H1 (cell line): Measurements from ENCODE around the gene PHF10. TPM values are rescaled to one million over a fixed set of nuclear protein-coding genes. Genes with fewer than 3 reads are reported as not detected.
A peak's percentile ranks its signal among the peaks of the same experiment; 100 is the strongest.

Source experiments
- CTCF ChIA-PET: fragments of 300-600 bp; sonication (Branson Sonifier 250); formaldehyde crosslinking; loops from one replicate; lab custom pipeline; 2021; ENCODE audit not compliant: partially characterized antibody; lab: Charles Lee
- POLR2A ChIA-PET: fragments of 300-600 bp; sonication (Branson Sonifier 250); formaldehyde crosslinking; loops from one replicate; lab custom pipeline; 2021; ENCODE audit warnings: inconsistent platforms; ENCODE audit not compliant: partially characterized antibody; lab: Charles Lee
- DNase-seq, 2 experiments: peaks; one replicate each; pipeline versions ENCODE4 v3.0.0 to v3.0.0-alpha.2; 2010 to 2022; ENCODE audit warnings: low spot score in 2 of 2, low read depth in 1 of 2, mixed read lengths in 1 of 2
- FAIRE-seq: peaks from 2 replicates; lab custom pipeline; 2011; peaks lifted over from hg19 to GRCh38; lab: Jason Lieb, UNC
- H2AFZ ChIP-seq: 2 replicates; pipeline ENCODE4 v1.8.1; 2012; ENCODE audit warnings: low read length, inconsistent platforms
- H2AK5ac ChIP-seq: 2 replicates; pipeline ENCODE4 v1.6.1; 2013; ENCODE audit warnings: low read depth, low read length
- H2BK120ac ChIP-seq: replicated peaks from 2 replicates; pipeline ENCODE3; 2013; ENCODE audit warnings: low read depth, low read length, inconsistent platforms
- H2BK12ac ChIP-seq: 2 replicates; pipeline ENCODE4 v1.6.1; 2013; ENCODE audit warnings: low read depth, low read length
- H2BK15ac ChIP-seq: 2 replicates; pipeline ENCODE4 v1.6.1; 2013; ENCODE audit warnings: low read length
- H2BK20ac ChIP-seq: 2 replicates; pipeline ENCODE4 v1.6.1; 2013; ENCODE audit warnings: low read length
- H2BK5ac ChIP-seq: 2 replicates; pipeline ENCODE4 v1.6.1; 2013; ENCODE audit warnings: low read depth, low read length
- H3K14ac ChIP-seq: 2 replicates; pipeline ENCODE4 v1.6.1; 2013; ENCODE audit warnings: inconsistent platforms; ENCODE audit not compliant: insufficient read length
- H3K18ac ChIP-seq: 2 replicates; pipeline ENCODE4 v1.6.1; 2013; ENCODE audit warnings: low read length; ENCODE audit errors: extremely low read depth
- H3K23ac ChIP-seq: 2 replicates; pipeline ENCODE4 v1.6.1; 2013; ENCODE audit warnings: inconsistent platforms; ENCODE audit not compliant: insufficient read length
- H3K23me2 ChIP-seq: 2 replicates; pipeline ENCODE4 v1.6.1; 2013; ENCODE audit warnings: low read depth, low read length
- H3K27ac ChIP-seq: 2 replicates; pipeline ENCODE4 v1.6.1; 2011; ENCODE audit warnings: low read depth, low read length, inconsistent platforms
- H3K27me3 ChIP-seq, 4 experiments: replicated peaks in 1 of 4; 1 replicate in 1 of 4; 2 replicates in 3 of 4; pipeline versions ENCODE4 v1.6.1 to v1.8.1; 2011 to 2013; ENCODE audit warnings: low read length in 3 of 4, mild to moderate bottlenecking in 3 of 4, inconsistent platforms in 2 of 4, mixed read lengths in 2 of 4, moderate library complexity in 1 of 4; ENCODE audit not compliant: control insufficient read depth in 3 of 4, insufficient read depth in 3 of 4; ENCODE audit errors: extremely low read depth in 1 of 4
- H3K36me3 ChIP-seq, 4 experiments: 2 replicates each; pipeline versions ENCODE4 v1.6.1 to v1.8.1; 2011 to 2013; ENCODE audit warnings: mild to moderate bottlenecking in 4 of 4, low read length in 3 of 4, moderate library complexity in 2 of 4, control low read depth in 1 of 4, inconsistent platforms in 1 of 4; ENCODE audit not compliant: insufficient read depth in 4 of 4, control insufficient read depth in 2 of 4
- H3K4ac ChIP-seq: replicated peaks from 2 replicates; pipeline ENCODE3; 2013; ENCODE audit warnings: low read length, low read depth, mixed read lengths, inconsistent platforms; ENCODE audit not compliant: insufficient read length
- H3K4me1 ChIP-seq, 4 experiments: replicated peaks in 1 of 4; 1 replicate in 1 of 4; 2 replicates in 3 of 4; pipeline versions ENCODE4 v1.6.1 to v1.8.1; 2011 to 2013; ENCODE audit warnings: low read length in 3 of 4, inconsistent platforms in 2 of 4, mixed read lengths in 1 of 4; ENCODE audit not compliant: insufficient read depth in 4 of 4, control insufficient read depth in 3 of 4
- H3K4me2 ChIP-seq, 2 experiments: 2 replicates each; pipeline versions ENCODE4 v1.6.1 to v1.8.1; 2011 to 2013; ENCODE audit warnings: low read depth in 2 of 2, low read length in 2 of 2, control low read depth in 1 of 2, inconsistent platforms in 1 of 2, mild to moderate bottlenecking in 1 of 2; ENCODE audit not compliant: insufficient read depth in 1 of 2
- H3K4me3 ChIP-seq, 4 experiments: fragments of 200-600, 300-600 bp in 1 of 4; sonication (generic), shearing (Covaris generic), sonication (Bioruptor Twin) in 1 of 4; 2 replicates each; pipeline versions ENCODE4 v1.5.1 to v1.8.1; 2011 to 2016; ENCODE audit warnings: low read length in 4 of 4, low read depth in 3 of 4, control low read depth in 2 of 4, inconsistent platforms in 2 of 4, mild to moderate bottlenecking in 2 of 4, mixed read lengths in 1 of 4, moderate library complexity in 1 of 4; ENCODE audit not compliant: insufficient read depth in 2 of 4; ENCODE audit errors: extremely low read depth in 1 of 4
- H3K56ac ChIP-seq: replicated peaks from 2 replicates; pipeline ENCODE3; 2013; ENCODE audit warnings: low read depth, mild to moderate bottlenecking, mixed read lengths, low read length, inconsistent platforms; ENCODE audit not compliant: insufficient read length
- H3K79me1 ChIP-seq: 2 replicates; pipeline ENCODE4 v1.6.1; 2013; ENCODE audit warnings: low read depth, low read length, control low read depth
- H3K79me2 ChIP-seq, 2 experiments: 2 replicates each; pipeline versions ENCODE4 v1.6.1 to v1.8.1; 2012 to 2013; ENCODE audit warnings: low read length in 2 of 2, mild to moderate bottlenecking in 2 of 2, inconsistent platforms in 1 of 2; ENCODE audit not compliant: insufficient read depth in 2 of 2, control insufficient read depth in 1 of 2
- H3K9ac ChIP-seq, 4 experiments: replicated peaks in 1 of 4; 1 replicate in 1 of 4; 2 replicates in 3 of 4; pipeline versions ENCODE4 v1.6.1 to v1.8.1; 2011 to 2013; ENCODE audit warnings: low read depth in 3 of 4, low read length in 3 of 4, control low read depth in 2 of 4, mild to moderate bottlenecking in 2 of 4, moderate library complexity in 2 of 4, inconsistent platforms in 1 of 4; ENCODE audit errors: extremely low read depth in 1 of 4
- H3K9me3 ChIP-seq, 2 experiments: 2 replicates each; pipeline versions ENCODE4 v1.6.1 to v1.8.1; 2012 to 2013; ENCODE audit warnings: mild to moderate bottlenecking in 2 of 2, moderate library complexity in 2 of 2, control low read depth in 1 of 2, inconsistent platforms in 1 of 2, low read depth in 1 of 2, low read length in 1 of 2, mixed read lengths in 1 of 2; ENCODE audit not compliant: insufficient read depth in 2 of 2
- H4K20me1 ChIP-seq, 2 experiments: replicated peaks in 1 of 2; 2 replicates each; pipeline versions ENCODE3 to v1.8.1; 2011 to 2013; ENCODE audit warnings: inconsistent platforms in 2 of 2, low read length in 2 of 2, mild to moderate bottlenecking in 1 of 2; ENCODE audit not compliant: insufficient read depth in 2 of 2, control insufficient read depth in 1 of 2
- H4K5ac ChIP-seq: 2 replicates; pipeline ENCODE4 v1.6.1; 2013; ENCODE audit warnings: low read length, low read depth, mixed read lengths, inconsistent platforms; ENCODE audit not compliant: insufficient read length
- H4K8ac ChIP-seq: 2 replicates; pipeline ENCODE4 v1.8.0; 2013; ENCODE audit warnings: mild to moderate bottlenecking, moderate library complexity, low read length, inconsistent platforms; ENCODE audit not compliant: insufficient read depth; ENCODE audit errors: extremely low read depth
- H4K91ac ChIP-seq: replicated peaks from 2 replicates; pipeline ENCODE3; 2013; ENCODE audit warnings: low read length, mixed read lengths, inconsistent platforms; ENCODE audit not compliant: insufficient read length
- BACH1 ChIP-seq: IDR thresholded peaks from 2 replicates; pipeline ENCODE4 v1.6.1; 2012; ENCODE audit warnings: low read length, improper control_type of control experiment
- CBX5 ChIP-seq: fragments of 300-800, 300-1000 bp; sonication (generic); IDR thresholded peaks from 2 replicates; pipeline ENCODE4 v1.7.1; 2016; ENCODE audit warnings: antibody characterized with exemption, low read length, low read depth
- CREB1 ChIP-seq: IDR thresholded peaks from 2 replicates; pipeline ENCODE4 v1.6.1; 2012; ENCODE audit warnings: inconsistent platforms
- NANOG ChIP-seq: IDR thresholded peaks from 2 replicates; pipeline ENCODE4 v1.6.1; 2011; ENCODE audit warnings: low read length, low read depth, mild to moderate bottlenecking, inconsistent platforms; ENCODE audit not compliant: insufficient read depth, poor library complexity, severe bottlenecking
- WGBS, 2 experiments: shearing (Covaris generic) in 1 of 2; methylation state at CpG; one replicate each; pipeline versions ENCODE4 v1.1.6 to v1.1.7; 2013 to 2015; ENCODE audit warnings: low lambda C conversion rate in 2 of 2, mixed read lengths in 2 of 2, inconsistent platforms in 1 of 2, low coverage in 1 of 2, missing lambda C conversion rate in 1 of 2; ENCODE audit not compliant: insufficient replicate concordance in 2 of 2, insufficient coverage in 1 of 2, insufficient read length in 1 of 2; ENCODE audit errors: extremely low coverage in 1 of 2, missing lambda C conversion rate in 1 of 2; 5-methylcytosine and 5-hydroxymethylcytosine counted together
- polyA plus RNA-seq, 7 experiments: library from polyadenylated mRNA; depleted of rRNA in 3 of 7; stranded (reverse) in 5 of 7; unstranded in 2 of 7; fragments of >200 nt in 5 of 7; fragments of 200-250 nt in 2 of 7; gene quantifications; 1 replicate in 5 of 7; 2 replicates in 1 of 7; 4 replicates in 1 of 7; pipeline versions ENCODE4 v1.2.1 to v1.2.3, GENCODE V29; 2011 to 2013; ENCODE audit warnings: missing spikeins in 2 of 7, mixed read lengths in 2 of 7
- total RNA-seq: library from RNA; stranded (reverse); fragmentation: NEBNext Ultra II Directional; extraction: Animal tissue kit (Norgen Biotek cat#: 25700); gene quantifications from 2 replicates; pipeline ENCODE4 v1.2.1, GENCODE V29; 2021

The PHF10 gene
- total and polyA plus RNA-seq, 2 of the 8 experiments (the other 6 are each of a cell fraction or from before 2014, with no cell fraction given) = 15.6 to 51.1 TPM

DNA sequence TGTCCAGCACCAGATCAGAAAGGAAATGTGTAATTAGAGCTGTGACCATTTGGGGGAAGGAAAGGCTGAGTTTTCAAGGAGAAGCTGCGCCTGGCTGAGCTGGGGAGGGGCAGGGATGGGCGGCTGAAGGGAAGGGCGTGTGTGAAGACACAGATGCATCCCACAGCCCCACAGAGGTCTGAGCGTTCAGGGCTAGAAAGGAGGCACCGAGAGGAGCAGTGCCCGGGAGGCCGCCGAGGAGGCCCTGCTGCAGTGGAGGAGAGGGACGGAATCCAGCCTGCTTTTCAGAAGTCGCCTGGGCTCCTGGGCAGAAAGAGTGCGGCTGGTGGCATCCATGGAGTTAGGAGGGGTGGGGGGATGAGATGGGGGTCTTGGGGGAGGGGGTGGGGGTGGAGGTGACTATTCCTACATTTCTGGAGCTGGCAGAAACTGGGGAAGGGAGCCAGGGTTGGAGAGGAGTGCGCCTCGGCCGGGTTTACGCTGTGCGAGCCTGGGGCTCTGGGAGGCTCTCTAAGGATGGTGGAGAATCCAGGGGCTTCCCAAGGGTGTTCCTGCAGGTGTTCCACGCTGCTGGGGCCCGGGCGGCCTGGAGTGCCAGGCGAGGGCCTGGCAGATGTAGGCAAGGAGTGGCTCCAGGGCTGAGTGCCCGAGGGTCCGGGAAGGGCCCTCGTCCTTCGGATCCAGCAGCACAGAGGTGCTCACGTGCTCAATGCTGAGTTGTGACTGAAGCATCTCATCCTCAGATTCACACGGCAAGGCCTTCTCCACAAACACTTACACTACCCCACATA is 64.3 kb downstream of the PHF10 start:
- no peak overlapping the region for H2BK20ac ChIP-seq
- FAIRE-seq (no peak), DNase-seq (no peak)
- no peak overlapping the region for H3K14ac ChIP-seq
- no peak for TF ChIP-seq CBX5
- TF ChIP-seq BACH1 = no peak
- no peak for TF ChIP-seq CREB1
- no peak for TF ChIP-seq NANOG
- H4K8ac ChIP-seq = 0 out of 2 replicates have a peak overlapping the region, but pooled peaks have one; percentile 23
- H3K9me3 ChIP-seq = peaks cover 8 to 18% of the 10 kb centered on the region in 2 experiments
- H3K56ac ChIP-seq = no peak overlapping the region
- no peak overlapping the region for H2BK120ac ChIP-seq
- no peak overlapping the region for H4K5ac ChIP-seq
- H3K23me2 ChIP-seq = no peaks in the 10 kb centered on the region
- no peak overlapping the region for H3K9ac ChIP-seq
- no peak overlapping the region for H3K4ac ChIP-seq
- no peak overlapping the region for H2BK12ac ChIP-seq
- H2BK15ac ChIP-seq = no peak overlapping the region
- peaks cover 17 to 85% (median 48%) of the 10 kb centered on the region in 4 experiments for H3K36me3 ChIP-seq
- H3K27me3 ChIP-seq = no peaks in the 10 kb centered on the region
- H2AK5ac ChIP-seq = no peak overlapping the region
- H3K18ac ChIP-seq = no peak overlapping the region
- CTCF ChIA-PET = interaction anchor here (1.6 kb wide), 1 partner anchor 10 kb away, joined by 3 read pairs; no protein-coding TSS in a partner anchor
- H4K91ac ChIP-seq = no peak overlapping the region
- H3K79me1 ChIP-seq = no peaks in the 10 kb centered on the region
- 89% methylated on average over 19 of the region's 26 CpGs; no CpG with 5 or more reads in 1 of the 2 experiments for WGBS, 2 experiments
- no peak overlapping the region for H2AFZ ChIP-seq
- H4K20me1 ChIP-seq = peaks cover 0 to 9% of the 10 kb centered on the region in 2 experiments
- no peak overlapping the region for H2BK5ac ChIP-seq
- H3K23ac ChIP-seq = no peak overlapping the region
- POLR2A ChIA-PET = no interaction called here
- H3K79me2 ChIP-seq = no peaks in the 10 kb centered on the region
- no peak overlapping the region for H3K4me2 ChIP-seq
- no peak overlapping the region for H3K27ac ChIP-seq
- no peaks in the 10 kb centered on the region for H3K4me1 ChIP-seq
- no peak overlapping the region for H3K4me3 ChIP-seq
